Spleen (tissue), 11 donors: ENCODE results near the gene TRPV2. TPM values are rescaled to one million over a fixed set of nuclear protein-coding genes. Genes with fewer than 3 reads are reported as not detected.
A peak's percentile ranks its signal among the peaks of the same experiment; 100 is the strongest.

Source experiments
- DNase-seq: peaks from one replicate; pipeline ENCODE4 v3.0.0-alpha.2; 2020
- H3K27ac ChIP-seq, 8 donors: fragments of 200-600 bp; sonication (generic) in 7 of 8; 1 replicate in 4 of 8; 2 replicates in 4 of 8; pipeline versions ENCODE4 v1.5.0 to v1.8.0; 2016 to 2021; ENCODE audit warnings: inconsistent platforms in 4 of 8, mild to moderate bottlenecking in 4 of 8, moderate library complexity in 1 of 8
- H3K27me3 ChIP-seq, 7 donors: fragments of 200-600 bp; sonication (generic) in 6 of 7; replicated peaks in 1 of 7; 1 replicate in 4 of 7; 2 replicates in 3 of 7; pipeline versions ENCODE4 v1.5.0 to v1.8.0; 2016 to 2021; ENCODE audit warnings: inconsistent platforms in 3 of 7, mild to moderate bottlenecking in 1 of 7
- H3K36me3 ChIP-seq, 6 donors: fragments of 200-600 bp; sonication (generic) in 5 of 6; 1 replicate in 4 of 6; 2 replicates in 2 of 6; pipeline versions ENCODE4 v1.5.0 to v1.8.0; 2016 to 2021; ENCODE audit warnings: inconsistent platforms in 2 of 6
- H3K4me1 ChIP-seq, 6 donors: fragments of 200-600 bp; sonication (generic) in 5 of 6; 1 replicate in 3 of 6; 2 replicates in 3 of 6; pipeline versions ENCODE4 v1.5.0 to v1.8.0; 2016 to 2021; ENCODE audit warnings: inconsistent platforms in 3 of 6
- H3K4me3 ChIP-seq, 8 donors: fragments of 200-600 bp; sonication (generic) in 7 of 8; 1 replicate in 4 of 8; 2 replicates in 4 of 8; pipeline versions ENCODE4 v1.5.0 to v1.8.0; 2016 to 2021; ENCODE audit warnings: inconsistent platforms in 4 of 8, mild to moderate bottlenecking in 4 of 8, moderate library complexity in 2 of 8
- H3K9me3 ChIP-seq, 8 donors: fragments of 200-600 bp; sonication (generic) in 7 of 8; 1 replicate in 4 of 8; 2 replicates in 4 of 8; pipeline versions ENCODE4 v1.5.0 to v1.8.0; 2016 to 2021; ENCODE audit warnings: inconsistent platforms in 4 of 8
- CTCF ChIP-seq, 11 experiments: fragments of 200-600 bp in 7 of 11; fragments of 450-650 bp in 4 of 11; sonication (generic) in 4 of 11; IDR thresholded peaks in 8 of 11; conservative IDR thresholded peaks in 3 of 11; 1 replicate in 7 of 11; 2 replicates in 4 of 11; pipeline versions ENCODE4 v1.4.0 to v1.8.0; 2016 to 2021; ENCODE audit warnings: antibody characterized with exemption in 11 of 11, inconsistent platforms in 4 of 11, mild to moderate bottlenecking in 1 of 11
- POLR2A ChIP-seq, 3 donors: fragments of 450-650 bp; IDR thresholded peaks; one replicate each; pipeline ENCODE4 v1.5.1; 2017; ENCODE audit warnings: antibody characterized with exemption in 3 of 3, mild to moderate bottlenecking in 1 of 3
- POLR2AphosphoS5 ChIP-seq, 3 donors: sonication (generic); formaldehyde crosslinking; IDR thresholded peaks; one replicate each; pipeline ENCODE4 v1.5.1; 2017; ENCODE audit warnings: antibody characterized with exemption in 3 of 3
- WGBS, 5 donors: extraction: QIAGEN DNeasy Blood & Tissue Kit in 3 of 5; methylation state at CpG; one replicate each; pipeline versions ENCODE4 v1.1.5 to v1.1.7; 2013 to 2018; 5-methylcytosine and 5-hydroxymethylcytosine counted together
- intact Hi-C: fragments of 100-400 bp; cut with DNase I; formaldehyde crosslinking; loops from one replicate; pipeline ENCODE4 v1.15.0; 2023; ENCODE audit warnings: low total_unique reads
- polyA plus RNA-seq, 3 donors: library from polyadenylated mRNA; stranded (reverse); fragments of 200-250 nt; gene quantifications; one replicate each; pipeline ENCODE4 v1.2.1, GENCODE V29; 2013
- total RNA-seq, 7 donors: library from RNA; depleted of rRNA in 3 of 7; stranded (reverse); fragments of >200 nt in 3 of 7; fragmentation: NEBNext Ultra II Directional in 4 of 7; extraction: Animal tissue kit (Norgen Biotek cat#: 25700) in 4 of 7; gene quantifications; one replicate each; pipeline versions ENCODE4 v1.1.0 to v1.2.1, GENCODE V29; 2016 to 2021
- donor health status: healthy with polysubstance abuse.
- donor health status: DM: no; HTN: no; CAD: no; lungs with moderate emphysema.
- donor health status: DM: no; HTN: no; CAD: no.
- donor health status: Bipolar disorder and iron deficiency.
- donor health status: healthy.
- donor health status: DM: no; HTN: no; CAD: no.
- donor health status: DM: yes; HTN: yes; CAD: no.

TRPV2 gene
- total and polyA plus RNA-seq, 10 donors, result 37.0 to 85.7 (median 52.6) TPM

DNA sequence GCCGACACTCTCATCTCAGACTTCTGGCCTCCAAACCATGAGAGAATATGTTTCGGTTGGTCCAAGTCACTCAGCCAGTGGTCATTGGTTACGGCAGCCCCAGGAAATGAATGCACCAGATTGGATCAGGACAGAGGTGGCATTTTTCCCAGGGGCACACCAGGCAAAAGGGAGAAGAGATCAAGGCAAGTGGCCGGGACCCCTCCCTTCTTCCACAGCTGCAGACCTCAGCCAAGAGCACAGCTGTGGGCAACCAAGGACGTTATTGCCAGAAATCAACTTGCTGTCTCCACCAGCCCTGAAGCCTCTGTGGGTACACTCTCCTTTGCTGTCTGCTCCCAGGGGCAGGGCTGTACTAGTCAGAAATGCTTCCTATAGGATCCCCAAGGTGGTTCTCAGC, 55.9 kb downstream of the TRPV2 start:
- TF ChIP-seq POLR2A (IDR thresholded peaks at IDR 0.05) (no peak), CTCF (IDR thresholded peaks at IDR 0.05 in 8 of 11, conservative IDR thresholded peaks at IDR 0.05 in 3 of 11) (no peak), POLR2AphosphoS5 (IDR thresholded peaks at IDR 0.05) (no peak)
- intact Hi-C loops, result no loop called here

GRCh38 chr17:16472539-16472938, 57.2 kb downstream of the TRPV2 start:
- H3K36me3 ChIP-seq, result no peaks in the 10 kb centered on the region
- no peaks in the 10 kb centered on the region for H3K27me3 ChIP-seq
- 72 to 88% (median 78%) methylated on average over 6 of the region's 6 CpGs for WGBS, 5 donors
- H3K27ac ChIP-seq, result peak overlapping the region in 2 of 8 donors; percentile 10 to 27
- DNase-seq, result no peak
- H3K4me3 ChIP-seq, result no peak overlapping the region
- intact Hi-C loops, result no loop called here
- TF ChIP-seq POLR2A (IDR thresholded peaks at IDR 0.05), result no peak
- TF ChIP-seq POLR2AphosphoS5 (IDR thresholded peaks at IDR 0.05), result no peak
- no peak for TF ChIP-seq CTCF (IDR thresholded peaks at IDR 0.05 in 8 of 11, conservative IDR thresholded peaks at IDR 0.05 in 3 of 11)
- H3K9me3 ChIP-seq, result no peaks in the 10 kb centered on the region
- H3K4me1 ChIP-seq, result peaks cover 3 to 70% (median 32%) of the 10 kb centered on the region in 6 donors

More for the DNA sequence above, 55.9 kb downstream of the TRPV2 start:
- Histone ChIP-seq H3K4me1 (peaks cover 3 to 73% (median 34%) of the 10 kb centered on the region in 6 donors), H3K27ac (peak overlapping the region in 5 of 8 donors; percentile 15 to 81 (median 68)), H3K9me3 (no peaks in the 10 kb centered on the region), H3K27me3 (no peaks in the 10 kb centered on the region), H3K4me3 (no peak overlapping the region), H3K36me3 (no peaks in the 10 kb centered on the region)
- DNase-seq, result no peak
- WGBS, 5 donors, result 46 to 80% (median 71%) methylated on average over 4 to 5 of the region's 5 CpGs

- intact Hi-C loops, result no loop called here
- TF ChIP-seq POLR2AphosphoS5 (IDR thresholded peaks at IDR 0.05), result no peak
- TF ChIP-seq CTCF (IDR thresholded peaks at IDR 0.05 in 8 of 11, conservative IDR thresholded peaks at IDR 0.05 in 3 of 11), result no peak
- TF ChIP-seq POLR2A (IDR thresholded peaks at IDR 0.05), result no peak
- H3K9me3 ChIP-seq, result no peaks in the 10 kb centered on the region
- peak overlapping the region in 2 of 8 donors; percentile 3 to 10 for H3K27ac ChIP-seq
- no peaks in the 10 kb centered on the region for H3K27me3 ChIP-seq
- H3K4me1 ChIP-seq, result peaks cover 3 to 71% (median 36%) of the 10 kb centered on the region in 6 donors
- H3K36me3 ChIP-seq, result no peaks in the 10 kb centered on the region
- 88 to 90% (median 89%) methylated on average over 17 to 20 of the region's 20 CpGs for WGBS, 5 donors
- no peak for DNase-seq
- no peak overlapping the region for H3K4me3 ChIP-seq
Measured at GRCh38 chr17:16473044-16474011, 58.0 kb downstream of the TRPV2 start.
